Measurements from ENCODE around the gene AGMO.

AGMO gene

DNA sequence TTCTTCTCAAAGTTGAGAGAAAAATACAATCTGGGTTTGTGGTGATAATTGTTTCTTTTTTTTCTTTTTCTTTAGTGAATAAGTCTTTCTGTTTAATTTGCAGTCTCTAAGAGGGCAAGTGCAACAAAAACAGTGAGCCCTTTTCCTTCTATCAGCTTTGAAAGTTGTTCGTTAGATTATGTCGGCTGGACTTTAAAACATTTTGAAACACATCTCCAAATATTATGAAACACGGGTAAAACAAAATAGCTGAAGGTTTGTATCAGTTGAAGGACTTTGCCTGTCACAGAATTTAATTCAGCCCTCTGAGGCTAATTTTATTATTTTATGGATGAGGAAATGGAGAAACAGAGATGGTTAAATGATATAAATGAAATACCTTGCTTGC is 85.3 kb downstream of the AGMO start:
- Histone ChIP-seq H3K4me1 (ENCODE audit: control insufficient read depth in 1 of 2, insufficient read depth in 2 of 2, low read length in 2 of 2) (no peaks in the 10 kb centered on the region), H3K36me3 (ENCODE audit: control insufficient read depth in 1 of 2, insufficient read depth in 2 of 2, low read length in 2 of 2) (no peaks in the 10 kb centered on the region), H3K9me3 (ENCODE audit: control insufficient read depth in 1 of 2, low read length in 2 of 2) (no peaks in the 10 kb centered on the region), H3K27me3 (ENCODE audit: low read depth, low read length) (no peaks in the 10 kb centered on the region), H3K27ac (ENCODE audit: low read length) (no peak overlapping the region), H3K4me3 (ENCODE audit: low read depth in 1 of 2, low read length in 2 of 2) (no peak overlapping the region)

DNA sequence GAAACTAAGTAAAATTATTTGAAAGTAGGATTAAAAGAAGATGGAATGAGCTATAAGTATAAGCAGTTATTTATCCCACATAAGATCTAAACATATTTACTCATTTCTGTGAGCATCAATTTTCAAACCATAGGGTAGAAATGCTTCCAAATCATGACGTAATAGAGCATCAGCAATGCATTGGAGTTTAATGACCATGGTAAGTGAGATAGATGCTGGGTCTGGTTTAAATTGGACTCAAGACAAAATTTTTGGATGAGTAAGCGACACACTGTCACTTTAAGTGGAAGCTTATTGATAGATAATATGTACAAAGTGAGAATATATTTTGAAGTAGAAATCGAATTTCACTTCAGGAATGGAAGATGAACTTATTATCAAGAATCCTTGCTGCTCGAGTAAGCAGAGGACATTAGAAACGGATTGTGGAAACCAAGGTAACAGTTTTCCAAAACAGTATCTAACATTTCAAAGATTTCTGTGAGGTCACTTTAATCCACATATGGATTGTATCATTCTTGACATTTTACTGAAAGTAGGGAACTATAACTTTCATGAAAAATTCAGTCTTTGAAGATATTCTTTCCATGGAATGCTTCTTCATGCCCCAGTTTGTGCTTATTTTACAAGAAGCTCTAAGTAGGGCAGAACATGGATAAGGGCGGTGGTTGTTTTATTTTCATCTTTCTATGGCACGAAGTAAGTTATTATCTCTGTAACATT is 85.8 kb downstream of the AGMO start:
- no peaks in the 10 kb centered on the region for H3K27me3 ChIP-seq (ENCODE audit: low read depth, low read length)
- H3K36me3 ChIP-seq (ENCODE audit: control insufficient read depth in 1 of 2, insufficient read depth in 2 of 2, low read length in 2 of 2): no peaks in the 10 kb centered on the region
- H3K4me1 ChIP-seq (ENCODE audit: control insufficient read depth in 1 of 2, insufficient read depth in 2 of 2, low read length in 2 of 2): no peaks in the 10 kb centered on the region
- H3K27ac ChIP-seq (ENCODE audit: low read length): no peak overlapping the region
- H3K4me3 ChIP-seq (ENCODE audit: low read depth in 1 of 2, low read length in 2 of 2): no peak overlapping the region
- no peaks in the 10 kb centered on the region for H3K9me3 ChIP-seq (ENCODE audit: control insufficient read depth in 1 of 2, low read length in 2 of 2)

DNA sequence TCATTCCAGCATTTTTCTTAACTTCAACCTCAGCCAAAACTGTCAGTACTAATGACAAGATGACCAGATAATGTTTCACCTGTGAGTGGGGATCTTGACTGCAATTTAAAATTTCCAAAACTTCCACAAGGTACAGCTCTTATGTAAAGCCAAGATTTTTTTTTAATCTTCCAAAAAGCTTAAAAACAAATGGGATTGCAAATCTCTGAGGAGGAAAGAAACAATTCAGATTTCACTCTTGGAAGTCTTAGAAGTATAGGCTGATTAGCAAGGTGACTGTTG is 90.2 kb downstream of the AGMO start:
- Histone ChIP-seq H3K36me3 (ENCODE audit: control insufficient read depth in 1 of 2, insufficient read depth in 2 of 2, low read length in 2 of 2) (no peaks in the 10 kb centered on the region), H3K27me3 (ENCODE audit: low read depth, low read length) (no peaks in the 10 kb centered on the region), H3K4me3 (ENCODE audit: low read depth in 1 of 2, low read length in 2 of 2) (no peak overlapping the region), H3K27ac (ENCODE audit: low read length) (no peak overlapping the region), H3K9me3 (ENCODE audit: control insufficient read depth in 1 of 2, low read length in 2 of 2) (no peaks in the 10 kb centered on the region), H3K4me1 (ENCODE audit: control insufficient read depth in 1 of 2, insufficient read depth in 2 of 2, low read length in 2 of 2) (no peaks in the 10 kb centered on the region)

DNA sequence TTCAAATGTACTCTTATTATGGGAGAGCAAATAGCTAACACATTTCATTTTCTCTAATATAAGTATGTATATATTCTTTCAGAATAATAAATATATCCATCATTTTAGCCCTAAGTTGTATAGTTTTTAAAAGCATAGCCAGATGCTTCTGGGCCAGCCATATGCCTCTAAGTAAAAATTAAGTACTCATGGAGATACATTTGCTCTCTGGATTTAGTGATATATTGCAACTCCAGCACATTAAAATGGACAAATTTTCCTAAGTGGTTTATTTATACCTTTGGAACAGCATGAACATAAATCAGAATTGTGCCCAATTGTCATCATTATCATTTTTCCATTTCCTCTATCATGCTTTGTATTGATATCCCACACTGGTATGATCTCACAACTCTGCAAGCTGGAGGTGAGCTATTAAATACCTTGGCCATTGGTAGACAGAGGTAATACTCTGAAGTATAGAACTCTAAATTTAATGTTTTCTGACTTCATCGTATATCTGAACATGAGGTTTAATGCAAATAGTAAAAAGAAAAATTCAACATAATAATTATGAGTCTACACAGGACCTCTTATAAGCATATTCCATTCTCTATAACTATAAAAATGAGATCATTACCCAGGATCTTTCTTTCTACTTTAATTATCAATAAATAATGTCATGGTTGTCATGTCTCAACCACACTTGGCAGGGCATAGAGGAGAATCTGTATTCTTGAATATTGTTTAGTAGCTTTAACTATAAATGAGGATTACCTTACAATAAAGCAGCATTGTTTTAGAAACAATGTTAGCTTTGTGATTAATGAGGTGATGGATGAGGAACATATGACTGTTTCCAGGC is 90.8 kb downstream of the AGMO start:
- Histone ChIP-seq H3K27me3 (ENCODE audit: low read depth, low read length) (no peaks in the 10 kb centered on the region), H3K36me3 (ENCODE audit: control insufficient read depth in 1 of 2, insufficient read depth in 2 of 2, low read length in 2 of 2) (no peaks in the 10 kb centered on the region), H3K4me3 (ENCODE audit: low read depth in 1 of 2, low read length in 2 of 2) (no peak overlapping the region), H3K4me1 (ENCODE audit: control insufficient read depth in 1 of 2, insufficient read depth in 2 of 2, low read length in 2 of 2) (no peaks in the 10 kb centered on the region), H3K9me3 (ENCODE audit: control insufficient read depth in 1 of 2, low read length in 2 of 2) (no peaks in the 10 kb centered on the region), H3K27ac (ENCODE audit: low read length) (no peak overlapping the region)

DNA sequence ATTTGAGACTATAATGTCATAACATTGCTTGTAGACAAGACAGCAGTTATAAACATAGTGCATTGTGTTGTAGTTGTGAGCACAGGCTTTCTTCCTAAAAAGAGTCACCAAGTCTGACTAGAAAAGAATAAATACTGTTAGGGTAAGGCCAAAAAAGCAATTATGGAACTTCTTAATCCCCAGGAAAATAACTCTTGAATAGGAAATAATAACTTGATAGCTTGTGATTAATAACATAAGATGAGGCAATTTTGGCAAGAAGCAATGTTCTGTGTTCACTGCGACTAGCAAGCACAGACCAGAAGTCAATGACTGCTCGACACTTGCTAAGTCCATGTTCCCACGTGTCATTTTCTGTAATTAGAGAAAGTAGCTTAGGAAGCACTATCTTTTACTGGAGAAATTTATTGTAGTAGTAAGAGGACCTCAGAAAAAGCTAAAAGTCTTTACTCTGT is 97.1 kb downstream of the AGMO start:
- Histone ChIP-seq H3K36me3 (ENCODE audit: control insufficient read depth in 1 of 2, insufficient read depth in 2 of 2, low read length in 2 of 2) (no peaks in the 10 kb centered on the region), H3K27me3 (ENCODE audit: low read depth, low read length) (no peaks in the 10 kb centered on the region), H3K27ac (ENCODE audit: low read length) (peak overlapping the region; percentile 0), H3K4me1 (ENCODE audit: control insufficient read depth in 1 of 2, insufficient read depth in 2 of 2, low read length in 2 of 2) (peaks cover 0 to 18% of the 10 kb centered on the region in 2 donors), H3K9me3 (ENCODE audit: control insufficient read depth in 1 of 2, low read length in 2 of 2) (no peaks in the 10 kb centered on the region), H3K4me3 (ENCODE audit: low read depth in 1 of 2, low read length in 2 of 2) (no peak overlapping the region)

DNA sequence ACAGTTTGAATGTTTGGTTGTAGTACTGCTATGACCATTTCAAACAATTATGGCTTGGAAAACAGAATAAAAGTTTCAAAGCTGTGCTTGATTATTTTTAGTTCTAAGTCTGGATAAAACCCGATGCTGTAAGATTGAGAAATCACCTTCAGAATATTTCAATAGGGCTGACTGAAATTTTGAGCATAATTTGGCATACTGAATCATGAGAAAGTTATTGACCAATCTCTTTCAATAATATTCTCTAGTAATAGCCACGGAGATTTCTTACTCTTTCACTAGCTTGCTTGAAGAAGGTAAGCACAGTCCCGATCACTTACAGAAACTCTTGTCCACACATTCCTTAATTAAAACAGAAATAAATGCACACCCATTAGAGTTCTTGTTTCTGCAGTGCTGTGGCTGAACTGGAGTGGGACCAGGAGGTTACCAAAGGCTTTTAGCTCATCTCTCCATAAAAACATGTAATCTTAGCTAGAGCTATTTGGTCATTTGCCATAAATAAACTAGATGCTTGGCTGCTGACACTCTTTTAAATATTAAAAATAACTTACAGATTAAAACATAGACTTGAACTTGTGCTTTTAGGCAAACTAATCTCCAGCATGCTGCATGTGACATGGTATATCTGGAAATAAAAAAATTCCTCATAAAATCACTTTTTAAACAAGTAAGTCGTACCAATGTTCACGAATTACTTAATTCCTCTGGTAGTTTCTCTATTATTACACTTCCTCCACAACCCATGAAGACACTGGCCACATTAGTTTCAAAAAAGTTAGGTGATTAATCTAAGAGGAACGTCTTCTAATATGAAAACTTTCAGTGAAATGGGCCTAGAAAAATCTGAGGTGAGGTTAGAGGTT is 97.8 kb downstream of the AGMO start:
- Histone ChIP-seq H3K27me3 (ENCODE audit: low read depth, low read length) (no peaks in the 10 kb centered on the region), H3K27ac (ENCODE audit: low read length) (peak overlapping the region; percentile 0)

DNA sequence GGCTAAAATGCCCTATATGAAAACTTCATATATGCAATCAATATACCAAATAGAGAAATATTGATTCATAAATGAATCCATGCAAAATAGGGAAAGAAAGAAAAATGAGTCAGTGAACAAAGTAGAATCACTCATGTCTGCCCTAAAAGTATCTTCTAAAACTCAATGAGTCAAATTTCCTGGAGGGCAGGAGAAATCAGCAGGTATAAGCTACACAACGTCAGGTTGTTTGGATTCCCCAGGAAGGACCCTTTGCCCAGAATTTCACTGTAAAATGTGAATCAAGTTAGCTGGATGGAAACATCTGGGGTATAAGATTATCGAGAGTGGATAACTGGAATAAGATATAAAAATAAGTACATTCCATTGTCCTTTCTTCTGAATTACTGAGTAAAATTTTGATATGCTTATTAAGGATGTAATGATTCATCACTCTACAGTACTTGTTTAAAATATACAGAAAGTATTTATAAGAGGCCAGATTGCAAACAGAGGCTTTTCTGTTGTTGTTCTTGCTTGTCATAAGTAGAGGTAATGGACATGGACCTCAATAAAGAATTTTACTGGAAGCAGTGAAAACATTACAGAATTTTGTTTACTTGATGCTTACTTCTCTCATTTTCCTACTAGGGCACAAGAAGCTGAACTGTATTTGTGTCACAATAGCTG is 99.0 kb downstream of the AGMO start:
- H3K4me1 ChIP-seq (ENCODE audit: control insufficient read depth in 1 of 2, insufficient read depth in 2 of 2, low read length in 2 of 2): peaks cover 0 to 23% of the 10 kb centered on the region in 2 donors
- H3K4me3 ChIP-seq (ENCODE audit: low read depth in 1 of 2, low read length in 2 of 2): no peak overlapping the region
- no peaks in the 10 kb centered on the region for H3K27me3 ChIP-seq (ENCODE audit: low read depth, low read length)
- H3K27ac ChIP-seq (ENCODE audit: low read length): no peak overlapping the region
- H3K36me3 ChIP-seq (ENCODE audit: control insufficient read depth in 1 of 2, insufficient read depth in 2 of 2, low read length in 2 of 2): no peaks in the 10 kb centered on the region
- H3K9me3 ChIP-seq (ENCODE audit: control insufficient read depth in 1 of 2, low read length in 2 of 2): no peaks in the 10 kb centered on the region

More for the DNA sequence above, 97.8 kb downstream of the AGMO start:
- Histone ChIP-seq H3K4me1 (ENCODE audit: control insufficient read depth in 1 of 2, insufficient read depth in 2 of 2, low read length in 2 of 2) (peaks cover 0 to 18% of the 10 kb centered on the region in 2 donors), H3K4me3 (ENCODE audit: low read depth in 1 of 2, low read length in 2 of 2) (no peak overlapping the region), H3K36me3 (ENCODE audit: control insufficient read depth in 1 of 2, insufficient read depth in 2 of 2, low read length in 2 of 2) (no peaks in the 10 kb centered on the region), H3K9me3 (ENCODE audit: control insufficient read depth in 1 of 2, low read length in 2 of 2) (no peaks in the 10 kb centered on the region)

DNA sequence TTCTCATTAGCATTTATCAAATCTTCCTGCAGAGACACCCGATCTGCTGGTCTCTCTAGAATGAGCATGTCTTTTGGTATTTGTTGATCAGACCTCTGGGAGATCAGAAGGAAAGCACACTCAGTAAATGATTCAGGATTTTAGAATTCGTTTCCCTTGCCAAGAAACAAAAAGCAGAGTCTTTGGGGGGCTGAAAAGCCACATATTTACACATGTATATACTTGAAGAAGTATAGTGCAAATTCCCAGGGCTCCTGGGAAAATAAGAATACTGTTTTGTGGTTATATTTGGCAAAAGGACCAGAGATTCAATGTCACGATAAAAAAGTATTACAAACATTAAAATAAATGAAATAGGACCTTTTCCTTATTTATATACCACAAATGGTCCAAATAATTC is 100.2 kb downstream of the AGMO start:
- Histone ChIP-seq H3K27me3 (ENCODE audit: low read depth, low read length) (no peaks in the 10 kb centered on the region), H3K27ac (ENCODE audit: low read length) (no peak overlapping the region), H3K4me3 (ENCODE audit: low read depth in 1 of 2, low read length in 2 of 2) (no peak overlapping the region), H3K4me1 (ENCODE audit: control insufficient read depth in 1 of 2, insufficient read depth in 2 of 2, low read length in 2 of 2) (peaks cover 0 to 23% of the 10 kb centered on the region in 2 donors), H3K9me3 (ENCODE audit: control insufficient read depth in 1 of 2, low read length in 2 of 2) (no peaks in the 10 kb centered on the region), H3K36me3 (ENCODE audit: control insufficient read depth in 1 of 2, insufficient read depth in 2 of 2, low read length in 2 of 2) (no peaks in the 10 kb centered on the region)

DNA sequence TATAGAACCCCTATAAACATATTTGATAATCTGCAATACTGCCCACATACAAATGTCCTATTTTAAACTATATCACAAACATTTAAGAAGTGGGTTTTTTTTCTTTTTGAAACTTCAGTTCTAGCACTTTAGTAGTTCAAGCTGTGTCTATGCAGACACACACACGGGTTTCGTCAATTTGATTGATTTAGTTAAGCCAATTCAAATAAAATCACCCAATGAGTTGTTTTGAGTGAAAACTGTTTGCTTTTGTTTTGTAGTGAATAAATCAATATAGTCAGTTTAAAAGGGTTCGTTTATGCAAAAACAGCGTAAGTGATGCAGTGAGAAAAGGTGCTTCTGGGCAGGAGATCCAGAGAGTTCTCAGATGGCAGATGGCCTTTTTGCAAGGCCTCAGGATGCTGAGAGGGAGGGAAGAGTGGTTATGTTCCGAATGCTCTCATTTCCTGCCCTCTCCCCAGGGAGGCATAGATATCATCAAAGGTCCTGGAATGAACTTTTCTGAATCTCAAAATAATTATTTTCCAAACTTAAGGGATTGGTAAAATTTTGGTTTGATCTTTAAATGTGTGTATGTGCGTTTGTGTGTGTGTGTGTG is 102.7 kb downstream of the AGMO start:
- no peak overlapping the region for H3K27ac ChIP-seq (ENCODE audit: low read length)
- H3K9me3 ChIP-seq (ENCODE audit: control insufficient read depth in 1 of 2, low read length in 2 of 2): no peaks in the 10 kb centered on the region
- H3K36me3 ChIP-seq (ENCODE audit: control insufficient read depth in 1 of 2, insufficient read depth in 2 of 2, low read length in 2 of 2): no peaks in the 10 kb centered on the region
- H3K4me1 ChIP-seq (ENCODE audit: control insufficient read depth in 1 of 2, insufficient read depth in 2 of 2, low read length in 2 of 2): peaks cover 0 to 23% of the 10 kb centered on the region in 2 donors
- no peak overlapping the region for H3K4me3 ChIP-seq (ENCODE audit: low read depth in 1 of 2, low read length in 2 of 2)
- no peaks in the 10 kb centered on the region for H3K27me3 ChIP-seq (ENCODE audit: low read depth, low read length)

DNA sequence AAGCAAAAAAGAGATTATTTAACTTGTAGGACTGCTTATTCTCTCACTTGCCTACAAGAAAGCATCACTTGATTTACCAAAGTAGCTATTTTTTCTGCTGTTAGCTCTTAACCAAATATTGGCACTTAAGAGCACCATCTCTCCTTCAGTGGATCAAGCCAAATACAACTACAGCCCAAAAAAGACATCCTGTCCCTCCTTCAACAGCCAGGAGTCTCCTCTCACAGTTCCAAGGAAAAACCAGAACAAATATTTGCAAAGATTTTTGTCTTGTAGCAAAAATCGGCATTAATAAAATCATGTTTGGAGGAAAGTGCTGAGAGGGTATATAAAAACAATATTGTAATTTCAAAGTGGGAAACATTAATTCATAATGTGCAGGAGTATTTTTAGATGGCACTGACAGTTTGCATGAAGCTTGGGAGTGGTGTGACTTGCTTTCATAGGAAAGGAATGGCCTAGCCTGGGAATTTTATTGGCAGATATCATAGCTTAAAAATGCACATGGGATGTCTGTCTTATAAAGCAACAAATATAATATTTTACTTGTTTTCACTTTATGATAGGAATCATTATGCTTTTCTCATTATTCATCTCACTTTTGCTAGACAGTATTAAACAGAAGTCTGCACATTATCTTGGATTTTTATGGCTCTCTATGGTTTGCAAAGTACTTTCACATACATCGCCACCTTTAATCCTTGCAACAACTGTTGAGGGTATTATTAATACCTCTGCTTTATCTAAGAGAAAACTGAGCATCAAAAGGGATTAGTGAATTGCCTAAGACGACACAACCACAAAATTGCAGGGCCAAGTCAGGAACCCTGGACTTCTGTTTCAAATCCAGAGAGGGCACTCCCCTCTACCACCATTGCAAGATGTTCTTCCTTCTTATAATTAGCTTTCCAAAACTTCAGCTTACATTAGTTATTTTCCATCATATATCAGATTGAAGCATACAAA is 103.5 kb downstream of the AGMO start:
- Histone ChIP-seq H3K27me3 (ENCODE audit: low read depth, low read length) (no peaks in the 10 kb centered on the region), H3K27ac (ENCODE audit: low read length) (no peak overlapping the region), H3K4me3 (ENCODE audit: low read depth in 1 of 2, low read length in 2 of 2) (no peak overlapping the region), H3K4me1 (ENCODE audit: control insufficient read depth in 1 of 2, insufficient read depth in 2 of 2, low read length in 2 of 2) (peaks cover 0 to 18% of the 10 kb centered on the region in 2 donors), H3K36me3 (ENCODE audit: control insufficient read depth in 1 of 2, insufficient read depth in 2 of 2, low read length in 2 of 2) (no peaks in the 10 kb centered on the region), H3K9me3 (ENCODE audit: control insufficient read depth in 1 of 2, low read length in 2 of 2) (no peaks in the 10 kb centered on the region)
